Measurements from ENCODE around the gene SAMD7. TPM values are rescaled to one million over a fixed set of nuclear protein-coding genes. Genes with fewer than 3 reads are reported as not detected.

Gene SAMD7
- total RNA-seq, 1 experiment from 2014 or later: not detected

DNA sequence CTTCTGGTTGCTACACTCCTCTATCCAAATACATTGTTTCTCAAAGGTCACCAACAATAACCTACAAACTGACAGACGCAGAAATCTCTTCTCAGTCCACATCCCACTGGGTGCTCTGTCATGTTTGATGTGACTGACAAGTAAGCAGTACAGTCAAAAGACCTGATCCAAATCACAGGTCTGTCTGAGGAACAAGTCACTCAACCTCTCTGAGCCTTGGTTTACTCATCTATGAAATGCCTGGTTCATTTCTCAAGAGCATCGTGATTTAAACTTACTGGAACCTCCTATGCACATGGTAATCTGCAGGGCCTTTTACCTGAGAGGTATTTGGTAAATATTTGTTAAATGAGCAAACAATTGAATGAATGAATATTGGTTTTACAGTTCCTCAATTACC is 47.1 kb upstream of the SAMD7 start:
- Histone ChIP-seq H3K36me3 (ENCODE audit: low read depth, low read length) (no peaks in the 10 kb centered on the region), H3K27me3 (ENCODE audit: low read length) (no peaks in the 10 kb centered on the region), H3F3A (ENCODE audit: low read length, unreplicated experiment) (no peaks in the 10 kb centered on the region), H3K4me2 (ENCODE audit: low read length) (no peak overlapping the region), H4K20me1 (ENCODE audit: low read length) (no peaks in the 10 kb centered on the region), H2AFZ (ENCODE audit: low read length) (no peak overlapping the region), H3K9ac (ENCODE audit: low read length) (no peak overlapping the region), H3K4me1 (ENCODE audit: insufficient read depth, low read length) (no peaks in the 10 kb centered on the region), H3K27ac (ENCODE audit: low read length) (no peak overlapping the region), H3K9me3 (ENCODE audit: low read length) (no peaks in the 10 kb centered on the region), H3K4me3 (ENCODE audit: low read length) (no peak overlapping the region), H3K79me2 (ENCODE audit: low read length) (no peaks in the 10 kb centered on the region), H3K9me2 (replicated peaks; ENCODE audit: low read length) (no peaks in the 10 kb centered on the region)
- POLR2A ChIA-PET (ENCODE audit: unreplicated experiment): no interaction called here
- TF ChIP-seq, protein P1, sequence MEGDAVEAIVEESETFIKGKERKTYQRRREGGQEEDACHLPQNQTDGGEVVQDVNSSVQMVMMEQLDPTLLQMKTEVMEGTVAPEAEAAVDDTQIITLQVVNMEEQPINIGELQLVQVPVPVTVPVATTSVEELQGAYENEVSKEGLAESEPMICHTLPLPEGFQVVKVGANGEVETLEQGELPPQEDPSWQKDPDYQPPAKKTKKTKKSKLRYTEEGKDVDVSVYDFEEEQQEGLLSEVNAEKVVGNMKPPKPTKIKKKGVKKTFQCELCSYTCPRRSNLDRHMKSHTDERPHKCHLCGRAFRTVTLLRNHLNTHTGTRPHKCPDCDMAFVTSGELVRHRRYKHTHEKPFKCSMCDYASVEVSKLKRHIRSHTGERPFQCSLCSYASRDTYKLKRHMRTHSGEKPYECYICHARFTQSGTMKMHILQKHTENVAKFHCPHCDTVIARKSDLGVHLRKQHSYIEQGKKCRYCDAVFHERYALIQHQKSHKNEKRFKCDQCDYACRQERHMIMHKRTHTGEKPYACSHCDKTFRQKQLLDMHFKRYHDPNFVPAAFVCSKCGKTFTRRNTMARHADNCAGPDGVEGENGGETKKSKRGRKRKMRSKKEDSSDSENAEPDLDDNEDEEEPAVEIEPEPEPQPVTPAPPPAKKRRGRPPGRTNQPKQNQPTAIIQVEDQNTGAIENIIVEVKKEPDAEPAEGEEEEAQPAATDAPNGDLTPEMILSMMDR (conservative IDR thresholded peaks at IDR 0.05; ENCODE audit: low read depth, low read length): no peak
- no peak for TF ChIP-seq EZH2phosphoT487 (IDR thresholded peaks at IDR 0.05; ENCODE audit: borderline replicate concordance, low read length)
- no peak for TF ChIP-seq EZH2 (IDR thresholded peaks at IDR 0.05; ENCODE audit: low read length, unreplicated experiment)
- no TSS peak for BruUV-seq (replicated peaks)
- CTCF ChIA-PET: no interaction called here
- intact Hi-C loops (cut with micrococcal nuclease): loop anchor here (5.0 kb wide), 1 partner anchor 102 kb away; no protein-coding TSS in a partner anchor
- DNase-seq (no peak), ATAC-seq (no peak)

DNA sequence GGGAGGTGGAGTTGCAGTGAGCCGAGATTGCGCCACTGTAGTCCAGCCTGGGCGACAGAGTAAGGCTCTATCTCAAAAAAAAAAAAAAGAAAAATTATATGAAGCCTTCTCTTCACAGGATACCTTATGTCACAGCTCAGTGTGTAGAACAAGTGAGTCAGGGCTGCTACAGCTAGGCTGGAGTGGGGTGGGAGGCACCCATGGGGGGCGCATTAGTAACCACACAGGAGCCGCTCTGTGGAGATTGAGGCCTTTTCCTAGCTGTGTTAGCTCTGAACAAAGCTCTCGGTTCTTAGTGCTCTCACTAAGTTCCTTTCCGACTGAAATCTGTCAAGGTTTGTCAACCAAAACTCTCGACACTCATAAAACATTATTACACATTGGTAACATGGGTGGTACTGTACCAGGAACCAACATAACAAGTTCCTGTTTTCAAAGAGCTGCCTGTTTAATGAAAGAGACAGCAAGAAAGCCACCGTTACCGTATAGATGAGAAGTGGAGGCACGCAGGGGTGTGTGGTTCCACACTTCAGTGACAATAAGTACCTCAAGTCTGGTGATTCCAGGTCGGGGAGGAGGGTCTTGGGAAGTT is 46.1 kb upstream of the SAMD7 start:
- Histone ChIP-seq H3K79me2 (ENCODE audit: low read length) (no peaks in the 10 kb centered on the region), H3K4me2 (ENCODE audit: low read length) (no peak overlapping the region), H3K4me1 (ENCODE audit: insufficient read depth, low read length) (no peaks in the 10 kb centered on the region), H3F3A (ENCODE audit: low read length, unreplicated experiment) (no peaks in the 10 kb centered on the region), H4K20me1 (ENCODE audit: low read length) (no peaks in the 10 kb centered on the region), H3K36me3 (ENCODE audit: low read depth, low read length) (no peaks in the 10 kb centered on the region), H3K27ac (ENCODE audit: low read length) (no peak overlapping the region), H3K9me2 (replicated peaks; ENCODE audit: low read length) (no peaks in the 10 kb centered on the region), H3K9me3 (ENCODE audit: low read length) (no peaks in the 10 kb centered on the region), H2AFZ (ENCODE audit: low read length) (no peak overlapping the region), H3K27me3 (ENCODE audit: low read length) (no peaks in the 10 kb centered on the region), H3K9ac (ENCODE audit: low read length) (no peak overlapping the region), H3K4me3 (ENCODE audit: low read length) (no peak overlapping the region)
- no TSS peak for BruUV-seq (replicated peaks)
- ChIA-PET CTCF (no interaction called here), POLR2A (ENCODE audit: unreplicated experiment) (no interaction called here)
- no peak for ATAC-seq
- TF ChIP-seq EZH2phosphoT487 (IDR thresholded peaks at IDR 0.05; ENCODE audit: borderline replicate concordance, low read length) (no peak), EZH2 (IDR thresholded peaks at IDR 0.05; ENCODE audit: low read length, unreplicated experiment) (no peak)
- TF ChIP-seq, protein P1 (conservative IDR thresholded peaks at IDR 0.05; ENCODE audit: low read depth, low read length): no peak
- intact Hi-C loops (cut with micrococcal nuclease): no loop called here
- DNase-seq: no peak

DNA sequence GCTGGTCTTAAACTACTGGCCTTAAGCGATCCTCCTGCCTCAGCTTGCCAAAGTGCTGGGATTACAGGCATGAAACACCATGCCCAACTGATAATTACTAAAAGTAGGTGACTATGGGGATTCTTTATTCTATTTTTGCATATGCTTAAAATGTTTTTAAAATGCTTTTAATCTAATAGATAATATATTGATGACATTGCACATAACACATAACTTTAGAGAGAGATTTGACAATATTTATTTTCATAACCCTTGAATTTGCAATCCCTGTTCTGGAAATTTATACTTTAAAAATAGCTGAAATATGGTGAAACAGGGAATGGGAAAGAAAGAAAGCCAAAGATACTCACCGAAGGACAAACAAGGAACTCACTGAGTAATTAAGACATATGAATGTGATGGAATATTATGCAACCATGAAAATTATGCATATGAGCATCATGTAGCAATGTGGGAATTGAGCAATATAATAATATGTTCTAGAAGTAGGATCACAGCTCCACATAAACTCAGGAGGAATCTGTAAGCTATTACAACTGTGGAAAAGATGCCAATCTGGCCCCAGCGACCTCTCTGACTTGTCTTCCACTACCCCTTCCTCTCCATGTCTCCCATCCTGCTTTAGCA is 43.7 kb upstream of the SAMD7 start:
- no TSS peak for BruUV-seq (replicated peaks)
- no peak for ATAC-seq
- Histone ChIP-seq H3K9ac (ENCODE audit: low read length) (no peak overlapping the region), H2AFZ (ENCODE audit: low read length) (no peak overlapping the region), H3K9me2 (replicated peaks; ENCODE audit: low read length) (no peaks in the 10 kb centered on the region), H3K36me3 (ENCODE audit: low read depth, low read length) (no peaks in the 10 kb centered on the region), H4K20me1 (ENCODE audit: low read length) (no peaks in the 10 kb centered on the region), H3K9me3 (ENCODE audit: low read length) (no peaks in the 10 kb centered on the region), H3F3A (ENCODE audit: low read length, unreplicated experiment) (no peaks in the 10 kb centered on the region), H3K27ac (ENCODE audit: low read length) (no peak overlapping the region), H3K4me2 (ENCODE audit: low read length) (no peak overlapping the region), H3K4me1 (ENCODE audit: insufficient read depth, low read length) (peaks cover 10% of the 10 kb centered on the region), H3K79me2 (ENCODE audit: low read length) (no peaks in the 10 kb centered on the region), H3K27me3 (ENCODE audit: low read length) (no peaks in the 10 kb centered on the region), H3K4me3 (ENCODE audit: low read length) (no peak overlapping the region)
- intact Hi-C loops (cut with micrococcal nuclease): no loop called here
- CTCF ChIA-PET: no interaction called here
- no peak for TF ChIP-seq EZH2 (IDR thresholded peaks at IDR 0.05; ENCODE audit: low read length, unreplicated experiment)
- TF ChIP-seq, protein P1 (conservative IDR thresholded peaks at IDR 0.05; ENCODE audit: low read depth, low read length): no peak
- POLR2A ChIA-PET (ENCODE audit: unreplicated experiment): no interaction called here
- no peak for DNase-seq
